ENCODE measurements around the gene RUSF1. TPM values are rescaled to one million over a fixed set of nuclear protein-coding genes. Genes with fewer than 3 reads are reported as not detected.

Gene RUSF1
- total and polyA plus RNA-seq, 9 of the 15 experiments (the other 6 are each of a cell fraction or from before 2014, with no cell fraction given) = 0.80 to 52.8 (median 27.6) TPM

DNA sequence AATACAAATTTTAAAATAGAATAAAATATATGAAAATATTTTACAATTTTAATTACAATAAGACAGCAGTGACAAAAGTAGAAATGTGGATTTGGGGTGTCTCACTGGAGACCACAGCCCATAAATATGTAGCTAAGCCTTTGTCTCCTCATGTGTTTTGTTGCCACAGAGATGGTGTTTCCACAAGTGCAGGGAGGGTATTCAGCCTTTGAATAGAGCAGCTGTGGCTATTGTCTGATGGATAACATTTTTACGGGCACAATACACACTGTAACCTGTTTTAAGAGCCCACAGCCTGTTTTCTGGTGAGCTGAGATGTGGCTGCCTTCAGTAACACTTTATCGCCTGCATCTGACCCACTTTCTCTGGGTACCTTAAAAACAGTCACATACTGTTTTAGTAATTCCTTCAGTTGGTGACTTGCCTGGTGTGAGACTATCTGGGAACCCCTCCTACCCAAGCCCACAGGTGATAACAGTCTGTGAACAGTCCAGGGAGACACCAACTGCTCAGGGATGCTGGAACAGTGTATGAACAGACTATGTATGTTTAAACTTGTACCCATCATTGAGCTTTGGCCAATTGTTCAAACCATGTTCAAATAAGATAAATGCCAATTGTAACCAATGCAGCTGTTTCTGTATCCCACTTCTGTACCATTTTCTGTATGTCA, 11.7 kb upstream of the RUSF1 start:
- TF ChIP-seq, protein P1, sequence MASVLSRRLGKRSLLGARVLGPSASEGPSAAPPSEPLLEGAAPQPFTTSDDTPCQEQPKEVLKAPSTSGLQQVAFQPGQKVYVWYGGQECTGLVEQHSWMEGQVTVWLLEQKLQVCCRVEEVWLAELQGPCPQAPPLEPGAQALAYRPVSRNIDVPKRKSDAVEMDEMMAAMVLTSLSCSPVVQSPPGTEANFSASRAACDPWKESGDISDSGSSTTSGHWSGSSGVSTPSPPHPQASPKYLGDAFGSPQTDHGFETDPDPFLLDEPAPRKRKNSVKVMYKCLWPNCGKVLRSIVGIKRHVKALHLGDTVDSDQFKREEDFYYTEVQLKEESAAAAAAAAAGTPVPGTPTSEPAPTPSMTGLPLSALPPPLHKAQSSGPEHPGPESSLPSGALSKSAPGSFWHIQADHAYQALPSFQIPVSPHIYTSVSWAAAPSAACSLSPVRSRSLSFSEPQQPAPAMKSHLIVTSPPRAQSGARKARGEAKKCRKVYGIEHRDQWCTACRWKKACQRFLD (CRISPR knock-in tag; IDR thresholded peaks at IDR 0.05) = no peak
- TF ChIP-seq, protein P2, sequence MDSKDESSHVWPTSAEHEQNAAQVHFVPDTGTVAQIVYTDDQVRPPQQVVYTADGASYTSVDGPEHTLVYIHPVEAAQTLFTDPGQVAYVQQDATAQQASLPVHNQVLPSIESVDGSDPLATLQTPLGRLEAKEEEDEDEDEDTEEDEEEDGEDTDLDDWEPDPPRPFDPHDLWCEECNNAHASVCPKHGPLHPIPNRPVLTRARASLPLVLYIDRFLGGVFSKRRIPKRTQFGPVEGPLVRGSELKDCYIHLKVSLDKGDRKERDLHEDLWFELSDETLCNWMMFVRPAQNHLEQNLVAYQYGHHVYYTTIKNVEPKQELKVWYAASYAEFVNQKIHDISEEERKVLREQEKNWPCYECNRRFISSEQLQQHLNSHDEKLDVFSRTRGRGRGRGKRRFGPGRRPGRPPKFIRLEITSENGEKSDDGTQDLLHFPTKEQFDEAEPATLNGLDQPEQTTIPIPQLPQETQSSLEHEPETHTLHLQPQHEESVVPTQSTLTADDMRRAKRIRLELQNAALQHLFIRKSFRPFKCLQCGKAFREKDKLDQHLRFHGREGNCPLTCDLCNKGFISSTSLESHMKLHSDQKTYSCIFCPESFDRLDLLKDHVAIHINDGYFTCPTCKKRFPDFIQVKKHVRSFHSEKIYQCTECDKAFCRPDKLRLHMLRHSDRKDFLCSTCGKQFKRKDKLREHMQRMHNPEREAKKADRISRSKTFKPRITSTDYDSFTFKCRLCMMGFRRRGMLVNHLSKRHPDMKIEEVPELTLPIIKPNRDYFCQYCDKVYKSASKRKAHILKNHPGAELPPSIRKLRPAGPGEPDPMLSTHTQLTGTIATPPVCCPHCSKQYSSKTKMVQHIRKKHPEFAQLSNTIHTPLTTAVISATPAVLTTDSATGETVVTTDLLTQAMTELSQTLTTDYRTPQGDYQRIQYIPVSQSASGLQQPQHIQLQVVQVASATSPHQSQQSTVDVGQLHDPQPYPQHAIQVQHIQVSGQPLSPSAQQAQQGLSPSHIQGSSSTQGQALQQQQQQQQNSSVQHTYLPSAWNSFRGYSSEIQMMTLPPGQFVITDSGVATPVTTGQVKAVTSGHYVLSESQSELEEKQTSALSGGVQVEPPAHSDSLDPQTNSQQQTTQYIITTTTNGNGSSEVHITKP (IDR thresholded peaks at IDR 0.05; ENCODE audit: partially characterized antibody) = peak; percentile 73
- ChIA-PET CTCF (ENCODE audit: low intra/inter-chr PET ratio) (no interaction called here), POLR2A (interaction anchor here (1.6 to 1.7 kb wide), 2 partner anchors 10 to 12 kb away, joined by 6 to 7 read pairs; partner anchors contain the start of gene RUSF1)
- in situ Hi-C loops (cut with MboI) (no loop called here), intact Hi-C loops (cut with micrococcal nuclease) (loop anchor here (5.0 kb wide), 1 partner anchor 48 kb away; the partner anchor contains the start of gene TGFB1I1)
- Histone ChIP-seq H3K79me2 (ENCODE audit: control insufficient read depth, insufficient read depth, low read length) (no peaks in the 10 kb centered on the region), H3K36me3 (ENCODE audit: control insufficient read depth, insufficient read depth, low read length) (no peaks in the 10 kb centered on the region), H3K9me3 (replicated peaks; ENCODE audit: control insufficient read depth, insufficient read depth, low read depth, low read length) (no peaks in the 10 kb centered on the region), H3K4me3 (no peak overlapping the region), H3K27me3 (ENCODE audit: control insufficient read depth in 2 of 2, insufficient read depth in 2 of 2, low read length in 2 of 2) (no peaks in the 10 kb centered on the region), H3K9ac (ENCODE audit: insufficient read depth in 1 of 2, low read depth in 2 of 2, low read length in 2 of 2) (no peak overlapping the region), H3K27ac (ENCODE audit: extremely low read depth, low read depth, low read length) (no peak overlapping the region), H4K20me1 (replicated peaks; ENCODE audit: control insufficient read depth, insufficient read depth, low read length) (no peaks in the 10 kb centered on the region), H2AFZ (ENCODE audit: low read depth, low read length) (peak overlapping the region; percentile 58), H3K4me2 (ENCODE audit: insufficient read depth, low read length) (no peak overlapping the region), H3K9me1 (ENCODE audit: control insufficient read depth, insufficient read depth, low read length) (no peaks in the 10 kb centered on the region), H3K4me1 (replicated peaks in 1 of 2; ENCODE audit: control insufficient read depth in 2 of 2, insufficient read depth in 2 of 2, low read length in 2 of 2) (peaks cover 9 to 22% of the 10 kb centered on the region in 2 experiments; a peak in 4 of 5 replicates)
- peak; percentile 18; the same call in 1 of the 3 replicates for ATAC-seq
- DNase-seq (ENCODE audit: extremely low read depth in 1 of 4, low spot score in 3 of 4) = no peak
- BruUV-seq (replicated peaks) = no TSS peak
- 65% methylated on average over 2 of the region's 2 CpGs for WGBS (ENCODE audit: insufficient coverage, low coverage, missing lambda C conversion rate)
- FAIRE-seq = no peak

Measured in K562 (cell line).